Upper lobe of left lung (tissue), 4 donors: Measurements from ENCODE around the gene FOXP1.

ENCODE experiments used
- CTCF ChIP-seq, 6 experiments: fragments of 450-650 bp in 4 of 6; fragments of 200-600 bp in 2 of 6; sonication (generic) in 2 of 6; IDR thresholded peaks; one replicate each; pipeline ENCODE4 v1.5.1; 2016 to 2019; ENCODE audit warnings: antibody characterized with exemption in 6 of 6
- EP300 ChIP-seq, 4 donors: sonication (generic); formaldehyde crosslinking; IDR thresholded peaks; one replicate each; pipeline ENCODE4 v1.5.1; 2017; ENCODE audit warnings: antibody characterized with exemption in 4 of 4, control low read depth in 2 of 4
- POLR2A ChIP-seq, 4 donors: fragments of 450-650 bp; IDR thresholded peaks; one replicate each; pipeline ENCODE4 v1.5.1; 2016 to 2017; ENCODE audit warnings: antibody characterized with exemption in 4 of 4, mild to moderate bottlenecking in 2 of 4
- POLR2AphosphoS5 ChIP-seq, 2 donors: sonication (generic); formaldehyde crosslinking; IDR thresholded peaks; one replicate each; pipeline ENCODE4 v1.5.1; 2017; ENCODE audit warnings: antibody characterized with exemption in 2 of 2

GRCh38 chr3:71136276-71136675, 447.3 kb downstream of the FOXP1 start:
- no peak for TF ChIP-seq CTCF (IDR thresholded peaks at IDR 0.05)
- TF ChIP-seq POLR2A (IDR thresholded peaks at IDR 0.05), result no peak
- no peak for TF ChIP-seq EP300 (IDR thresholded peaks at IDR 0.05)
- TF ChIP-seq POLR2AphosphoS5 (IDR thresholded peaks at IDR 0.05), result no peak
